Naive B cell (primary cell): ENCODE data around the gene ZNF148. TPM values are rescaled to one million over a fixed set of nuclear protein-coding genes. Genes with fewer than 3 reads are reported as not detected.

Experiments used
- ATAC-seq, 2 donors: fragments of 150-1000 bp; cut with Tn5 transposase; 2 replicates each; pipeline ENCODE4 v1.10.0; 2021; ENCODE audit warnings: low read depth in 2 of 2, mild to moderate bottlenecking in 2 of 2, moderate library complexity in 2 of 2
- DNase-seq: peaks from one replicate; pipeline ENCODE4 v3.0.0; 2022
- H3K27ac Mint-ChIP-seq, 6 donors: one replicate each; pipeline ENCODE4 v1.8.0; 2020 to 2022; ENCODE audit warnings: mild to moderate bottlenecking in 6 of 6, mixed read lengths in 6 of 6, moderate library complexity in 5 of 6, inconsistent platforms in 2 of 6
- H3K27me3 Mint-ChIP-seq, 3 donors: one replicate each; pipeline ENCODE4 v1.8.0; 2021 to 2022; ENCODE audit warnings: mixed read lengths in 3 of 3, mild to moderate bottlenecking in 1 of 3
- H3K36me3 Mint-ChIP-seq, 2 donors: one replicate each; pipeline ENCODE4 v1.8.0; 2020 to 2022; ENCODE audit warnings: mixed read lengths in 2 of 2, inconsistent platforms in 1 of 2, mild to moderate bottlenecking in 1 of 2
- H3K4me1 Mint-ChIP-seq, 3 donors: one replicate each; pipeline ENCODE4 v1.8.0; 2020 to 2022; ENCODE audit warnings: mixed read lengths in 3 of 3, inconsistent platforms in 1 of 3, mild to moderate bottlenecking in 1 of 3, moderate library complexity in 1 of 3
- H3K4me3 Mint-ChIP-seq, 8 donors: one replicate each; pipeline ENCODE4 v1.8.0; 2020 to 2022; ENCODE audit warnings: mild to moderate bottlenecking in 8 of 8, mixed read lengths in 8 of 8, moderate library complexity in 8 of 8, inconsistent platforms in 2 of 8
- H3K9me3 Mint-ChIP-seq, 7 donors: one replicate each; pipeline ENCODE4 v1.8.0; 2020 to 2022; ENCODE audit warnings: mixed read lengths in 7 of 7, mild to moderate bottlenecking in 5 of 7, inconsistent platforms in 2 of 7, moderate library complexity in 1 of 7
- polyA plus RNA-seq, 6 donors: library from polyadenylated mRNA; unstranded; fragments of 300-500 nt; fragmentation: Illumina TruSeq; gene quantifications; one replicate each; pipeline ENCODE4 v1.2.3, GENCODE V29; 2021; ENCODE audit warnings: low read depth in 6 of 6

Gene ZNF148
- polyA plus RNA-seq, 6 donors from 2014 or later, result 81.2 to 102 (median 96.2) TPM

- H3K4me3 Mint-ChIP-seq, result no peak overlapping the region
- H3K27me3 Mint-ChIP-seq, result peaks cover 24 to 36% (median 32%) of the 10 kb centered on the region in 3 donors
- ATAC-seq (no peak), DNase-seq (no peak)
- peaks cover 0 to 8% (median 2%) of the 10 kb centered on the region in 7 donors for H3K9me3 Mint-ChIP-seq
- H3K27ac Mint-ChIP-seq, result no peak overlapping the region
- H3K36me3 Mint-ChIP-seq, result no peaks in the 10 kb centered on the region
- H3K4me1 Mint-ChIP-seq, result no peaks in the 10 kb centered on the region
These were observed 171.4 kb downstream of the ZNF148 start for GRCh38 chr3:125203731-125204130.

- no peak for ATAC-seq
- no peaks in the 10 kb centered on the region for H3K36me3 Mint-ChIP-seq
- H3K4me1 Mint-ChIP-seq, result no peaks in the 10 kb centered on the region
- H3K27ac Mint-ChIP-seq, result no peak overlapping the region
- H3K4me3 Mint-ChIP-seq, result no peak overlapping the region
- peaks cover 9 to 24% (median 21%) of the 10 kb centered on the region in 3 donors for H3K27me3 Mint-ChIP-seq
- H3K9me3 Mint-ChIP-seq, result peaks cover 0 to 8% (median 2%) of the 10 kb centered on the region in 7 donors
- DNase-seq, result no peak
These were observed 172.9 kb downstream of the ZNF148 start for GRCh38 chr3:125202197-125202596.

- peaks cover 0 to 8% (median 2%) of the 10 kb centered on the region in 7 donors for H3K9me3 Mint-ChIP-seq
- no peaks in the 10 kb centered on the region for H3K36me3 Mint-ChIP-seq
- DNase-seq (no peak), ATAC-seq (no peak)
- H3K27me3 Mint-ChIP-seq, result peaks cover 9 to 16% (median 9%) of the 10 kb centered on the region in 3 donors
- H3K27ac Mint-ChIP-seq, result no peak overlapping the region
- no peaks in the 10 kb centered on the region for H3K4me1 Mint-ChIP-seq
- H3K4me3 Mint-ChIP-seq, result no peak overlapping the region
These were observed 174.4 kb downstream of the ZNF148 start for GRCh38 chr3:125200731-125201139.

DNA sequence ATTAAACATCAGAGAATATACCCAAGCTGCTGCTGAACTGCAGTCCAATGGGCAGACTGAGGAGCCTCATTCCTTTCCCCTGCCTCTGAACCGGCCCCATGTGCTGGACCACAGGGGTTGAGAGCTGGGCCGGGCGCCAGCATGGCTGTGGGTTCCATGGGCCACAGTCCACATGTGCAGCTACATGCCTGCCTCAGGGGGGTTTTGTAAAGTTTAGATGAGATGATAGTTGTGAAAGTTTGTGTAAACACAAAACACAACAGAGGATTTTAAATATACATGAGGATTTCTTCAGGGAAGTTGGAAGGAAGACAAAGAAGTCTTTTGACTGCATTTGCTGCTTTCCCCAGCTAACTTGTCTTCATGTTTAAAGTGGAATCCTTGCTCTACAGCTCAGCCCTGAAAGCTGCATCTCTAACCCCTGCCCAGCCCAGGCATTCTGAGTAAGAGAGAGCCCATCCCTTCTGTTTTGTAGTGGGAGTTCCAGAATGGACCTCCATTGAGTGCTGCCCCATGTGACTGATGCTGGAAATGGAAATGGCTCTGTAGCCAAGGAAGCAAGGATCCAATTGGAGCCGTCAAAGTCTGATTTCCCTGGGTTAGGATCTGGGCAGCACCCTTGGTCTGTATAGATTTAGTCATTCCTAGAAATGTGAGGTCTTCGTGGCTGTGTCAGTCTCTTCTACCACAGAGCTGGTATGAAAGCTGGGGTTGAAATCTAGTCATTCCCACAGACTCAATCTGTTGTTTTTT lies 180.1 kb downstream of the ZNF148 start:
- Mint-ChIP-seq H3K9me3 (no peaks in the 10 kb centered on the region), H3K27me3 (peaks cover 0 to 16% (median 9%) of the 10 kb centered on the region in 3 donors), H3K36me3 (no peaks in the 10 kb centered on the region), H3K4me3 (no peak overlapping the region), H3K4me1 (peaks cover 0 to 5% (median 3%) of the 10 kb centered on the region in 3 donors), H3K27ac (peak overlapping the region in 1 of 6 donors; percentile 66)
- ATAC-seq, result no peak
- no peak for DNase-seq

DNA sequence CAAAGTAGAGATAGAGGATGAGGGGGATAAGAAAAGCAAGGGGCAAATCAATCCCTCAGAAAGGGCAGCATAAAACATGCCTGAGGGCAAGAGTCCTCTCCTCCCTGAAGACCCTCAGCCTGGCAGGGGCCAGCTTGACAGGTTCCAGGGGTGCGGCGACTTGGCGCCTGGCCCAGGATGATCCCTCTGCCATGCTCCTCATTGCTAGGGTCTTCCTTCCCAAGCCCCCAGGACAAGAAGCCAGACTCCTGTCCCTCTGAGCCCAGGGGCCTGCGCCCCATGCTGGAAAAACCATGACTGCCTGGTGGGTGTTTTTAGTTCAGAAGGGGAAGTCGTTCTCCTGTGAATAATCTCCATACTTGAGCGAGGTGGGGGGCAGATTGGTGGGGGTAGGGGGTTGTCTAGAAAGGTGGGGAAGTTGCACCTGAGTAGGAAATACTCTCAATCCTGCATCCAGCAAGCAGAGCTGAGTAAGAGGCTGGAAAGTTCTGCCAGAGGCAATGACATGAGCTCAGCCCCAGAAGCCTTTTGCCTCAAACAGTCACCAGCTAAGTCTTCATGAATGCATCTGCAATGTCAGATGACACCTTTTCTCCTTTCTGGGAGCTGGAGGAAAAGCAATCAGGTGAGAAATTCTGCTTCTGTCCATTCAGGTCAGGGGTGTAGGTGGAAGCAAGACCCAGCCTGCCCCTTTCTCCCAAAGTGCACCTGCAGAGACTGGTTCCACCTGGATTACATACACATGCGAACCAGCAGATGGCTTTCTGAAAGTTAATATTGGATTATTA lies 180.9 kb downstream of the ZNF148 start:
- Mint-ChIP-seq H3K4me3 (no peak overlapping the region), H3K9me3 (no peaks in the 10 kb centered on the region), H3K27me3 (peaks cover 0 to 16% (median 9%) of the 10 kb centered on the region in 3 donors)

GRCh38 chr3:125192190-125193035 lies 182.7 kb downstream of the ZNF148 start:
- Mint-ChIP-seq H3K9me3 (peaks cover 0 to 3% (median 0%) of the 10 kb centered on the region in 7 donors), H3K27me3 (peaks cover 0 to 16% (median 9%) of the 10 kb centered on the region in 3 donors), H3K27ac (peak overlapping the region in 1 of 6 donors; percentile 78), H3K4me3 (no peak overlapping the region), H3K4me1 (peaks cover 0 to 5% (median 3%) of the 10 kb centered on the region in 3 donors), H3K36me3 (no peaks in the 10 kb centered on the region)
- ATAC-seq (peak; percentile 35 to 50), DNase-seq (no peak)

More for the DNA sequence above, 180.9 kb downstream of the ZNF148 start:
- ATAC-seq (no peak), DNase-seq (no peak)
- Mint-ChIP-seq H3K4me1 (peaks cover 0 to 5% (median 3%) of the 10 kb centered on the region in 3 donors), H3K36me3 (no peaks in the 10 kb centered on the region), H3K27ac (no peak overlapping the region)

- ATAC-seq (no peak), DNase-seq (no peak)
- no peaks in the 10 kb centered on the region for H3K36me3 Mint-ChIP-seq
- H3K27me3 Mint-ChIP-seq, result peaks cover 0 to 16% (median 9%) of the 10 kb centered on the region in 3 donors
- H3K4me3 Mint-ChIP-seq, result no peak overlapping the region
- no peak overlapping the region for H3K27ac Mint-ChIP-seq
- peaks cover 0 to 3% (median 0%) of the 10 kb centered on the region in 7 donors for H3K9me3 Mint-ChIP-seq
- H3K4me1 Mint-ChIP-seq, result peaks cover 0 to 5% (median 3%) of the 10 kb centered on the region in 3 donors
These were observed 183.4 kb downstream of the ZNF148 start for GRCh38 chr3:125191730-125192129.

GRCh38 chr3:125191256-125191655 lies 183.9 kb downstream of the ZNF148 start:
- DNase-seq (no peak), ATAC-seq (no peak)
- Mint-ChIP-seq H3K27ac (peak overlapping the region in 1 of 6 donors; percentile 27), H3K4me3 (no peak overlapping the region), H3K4me1 (peaks cover 0 to 5% (median 3%) of the 10 kb centered on the region in 3 donors), H3K36me3 (no peaks in the 10 kb centered on the region), H3K9me3 (peaks cover 0 to 3% (median 0%) of the 10 kb centered on the region in 7 donors), H3K27me3 (peaks cover 0 to 16% (median 9%) of the 10 kb centered on the region in 3 donors)

DNA sequence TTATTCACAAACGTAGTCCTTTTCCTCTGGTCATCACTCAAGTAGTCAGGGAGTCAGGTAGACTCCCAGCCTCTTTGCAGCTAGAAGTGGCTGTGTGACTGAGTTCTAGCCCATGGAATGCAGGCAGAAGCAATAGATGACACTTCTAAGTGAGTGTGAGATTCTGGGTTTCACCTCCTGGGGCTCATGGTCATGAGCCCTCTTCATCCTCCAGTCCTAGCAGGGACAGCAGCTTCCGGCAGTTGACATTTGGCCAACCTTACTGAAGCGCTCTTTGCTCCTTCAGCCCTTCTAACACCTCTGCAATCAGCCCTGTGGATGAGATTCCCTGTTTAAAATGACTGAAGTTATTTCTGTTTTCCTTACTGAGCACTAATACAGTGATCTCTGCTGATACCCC lies 184.3 kb downstream of the ZNF148 start:
- DNase-seq, result no peak
- peaks cover 0 to 5% (median 3%) of the 10 kb centered on the region in 3 donors for H3K4me1 Mint-ChIP-seq
- ATAC-seq, result no peak
- H3K27me3 Mint-ChIP-seq, result peaks cover 0 to 16% (median 9%) of the 10 kb centered on the region in 3 donors
- H3K9me3 Mint-ChIP-seq, result peaks cover 0 to 3% (median 0%) of the 10 kb centered on the region in 7 donors
- H3K4me3 Mint-ChIP-seq, result no peak overlapping the region
- peak overlapping the region in 2 of 6 donors; percentile 27 to 54 for H3K27ac Mint-ChIP-seq
- no peaks in the 10 kb centered on the region for H3K36me3 Mint-ChIP-seq

DNA sequence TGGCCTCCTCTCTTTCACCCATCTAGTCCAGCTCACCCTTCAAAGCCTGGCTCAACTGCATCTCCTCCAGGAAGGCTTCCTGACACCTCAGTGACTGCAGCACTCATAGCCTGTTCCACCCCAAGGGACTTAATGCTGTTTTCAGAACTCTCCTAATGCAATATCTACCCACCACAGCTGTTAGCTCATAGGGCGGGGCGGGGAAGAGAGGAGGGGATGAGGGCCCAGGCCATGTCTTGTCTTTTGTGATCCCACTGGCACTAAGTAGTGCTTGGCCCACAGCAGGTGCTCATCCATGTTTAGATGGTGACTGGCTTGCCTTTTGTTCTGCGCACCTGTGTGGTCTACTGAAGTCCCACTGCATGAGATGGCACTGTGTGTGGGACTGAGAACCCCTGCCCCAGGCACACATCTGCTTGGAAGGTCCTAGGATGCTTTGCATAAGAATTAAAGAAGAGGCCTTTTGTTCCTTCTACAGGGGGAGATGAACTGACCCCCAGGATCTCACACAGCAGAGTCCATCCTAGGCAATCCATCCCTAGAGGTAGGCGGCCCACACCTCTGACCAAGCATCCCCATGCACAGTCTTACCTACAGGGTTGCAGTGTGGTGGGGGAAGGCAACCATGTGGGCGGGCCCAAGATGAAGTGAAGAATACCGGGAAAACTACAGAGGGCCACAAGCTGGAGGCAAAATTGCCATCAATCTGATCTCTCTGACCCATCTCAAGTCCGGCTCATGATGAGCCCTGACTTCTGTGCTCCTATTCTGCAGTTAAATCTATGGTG lies 185.6 kb downstream of the ZNF148 start:
- no peaks in the 10 kb centered on the region for H3K36me3 Mint-ChIP-seq
- no peak overlapping the region for H3K27ac Mint-ChIP-seq
- no peak for ATAC-seq
- peaks cover 0 to 3% (median 0%) of the 10 kb centered on the region in 7 donors for H3K9me3 Mint-ChIP-seq
- no peak for DNase-seq
- no peak overlapping the region for H3K4me3 Mint-ChIP-seq
- peaks cover 0 to 5% (median 3%) of the 10 kb centered on the region in 3 donors for H3K4me1 Mint-ChIP-seq
- H3K27me3 Mint-ChIP-seq, result peaks cover 0 to 9% (median 6%) of the 10 kb centered on the region in 3 donors

- Mint-ChIP-seq H3K27me3 (peaks cover 0 to 9% (median 6%) of the 10 kb centered on the region in 3 donors), H3K9me3 (peaks cover 0 to 3% (median 0%) of the 10 kb centered on the region in 7 donors), H3K36me3 (no peaks in the 10 kb centered on the region), H3K4me3 (no peak overlapping the region), H3K4me1 (peaks cover 0 to 5% (median 3%) of the 10 kb centered on the region in 3 donors), H3K27ac (no peak overlapping the region)
- no peak for ATAC-seq
- no peak for DNase-seq
These were observed 186.2 kb downstream of the ZNF148 start for GRCh38 chr3:125188955-125189354.

DNA sequence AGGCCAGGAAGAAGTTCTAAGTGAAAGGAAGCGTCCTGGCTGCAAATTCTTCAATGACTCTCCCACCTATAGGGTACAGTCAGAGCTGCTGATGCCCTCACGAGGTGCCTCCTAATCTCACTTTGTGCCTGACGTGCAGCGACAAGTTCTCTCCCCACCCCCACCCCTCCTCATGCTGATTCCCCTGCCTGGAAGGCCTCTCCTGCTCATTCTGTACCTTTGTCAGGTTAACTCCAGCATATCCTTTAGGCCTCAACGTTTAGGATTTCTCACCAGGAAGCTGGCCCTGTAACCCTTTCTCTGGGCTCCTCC lies 187.6 kb downstream of the ZNF148 start:
- H3K9me3 Mint-ChIP-seq, result peaks cover 0 to 3% (median 0%) of the 10 kb centered on the region in 7 donors
- no peak for ATAC-seq
- no peak overlapping the region for H3K27ac Mint-ChIP-seq
- peaks cover 0 to 3% (median 2%) of the 10 kb centered on the region in 3 donors for H3K27me3 Mint-ChIP-seq
- peak overlapping the region in 1 of 8 donors; percentile 37 for H3K4me3 Mint-ChIP-seq
- H3K4me1 Mint-ChIP-seq, result peaks cover 0 to 1% (median under 1%) of the 10 kb centered on the region in 3 donors
- H3K36me3 Mint-ChIP-seq, result no peaks in the 10 kb centered on the region
- DNase-seq, result no peak
